Measurements from ENCODE around the gene C12orf42.

Gene C12orf42

DNA sequence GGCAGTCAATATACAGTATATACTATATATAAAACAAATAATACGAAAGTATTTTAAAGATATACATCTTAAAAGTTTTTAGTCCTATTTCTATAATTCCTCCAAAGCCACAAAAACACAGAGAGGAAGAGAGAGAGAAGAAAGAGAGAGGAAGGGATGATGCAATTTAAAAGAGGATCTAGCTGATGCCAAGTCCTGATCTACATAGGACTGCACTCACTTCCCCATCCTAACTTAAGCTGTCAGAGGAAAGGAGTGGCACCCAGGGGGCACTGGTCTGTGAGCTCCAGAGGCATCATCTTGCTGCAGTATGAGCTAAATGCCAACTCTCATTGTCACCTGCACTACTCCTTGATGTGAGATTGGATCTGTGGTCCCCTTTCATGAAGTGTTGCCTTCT lies 95.8 kb downstream of the C12orf42 start:
- no peaks in the 10 kb centered on the region for H3K27me3 ChIP-seq (ENCODE audit: insufficient read depth, poor library complexity, severe bottlenecking)
- H3K4me3 ChIP-seq (replicated peaks; ENCODE audit: insufficient read depth, low read length), result no peak overlapping the region
- TF ChIP-seq SPI1 (IDR thresholded peaks at IDR 0.05; ENCODE audit: borderline replicate concordance, low read depth), result peak; percentile 90
- TF ChIP-seq, protein P1, sequence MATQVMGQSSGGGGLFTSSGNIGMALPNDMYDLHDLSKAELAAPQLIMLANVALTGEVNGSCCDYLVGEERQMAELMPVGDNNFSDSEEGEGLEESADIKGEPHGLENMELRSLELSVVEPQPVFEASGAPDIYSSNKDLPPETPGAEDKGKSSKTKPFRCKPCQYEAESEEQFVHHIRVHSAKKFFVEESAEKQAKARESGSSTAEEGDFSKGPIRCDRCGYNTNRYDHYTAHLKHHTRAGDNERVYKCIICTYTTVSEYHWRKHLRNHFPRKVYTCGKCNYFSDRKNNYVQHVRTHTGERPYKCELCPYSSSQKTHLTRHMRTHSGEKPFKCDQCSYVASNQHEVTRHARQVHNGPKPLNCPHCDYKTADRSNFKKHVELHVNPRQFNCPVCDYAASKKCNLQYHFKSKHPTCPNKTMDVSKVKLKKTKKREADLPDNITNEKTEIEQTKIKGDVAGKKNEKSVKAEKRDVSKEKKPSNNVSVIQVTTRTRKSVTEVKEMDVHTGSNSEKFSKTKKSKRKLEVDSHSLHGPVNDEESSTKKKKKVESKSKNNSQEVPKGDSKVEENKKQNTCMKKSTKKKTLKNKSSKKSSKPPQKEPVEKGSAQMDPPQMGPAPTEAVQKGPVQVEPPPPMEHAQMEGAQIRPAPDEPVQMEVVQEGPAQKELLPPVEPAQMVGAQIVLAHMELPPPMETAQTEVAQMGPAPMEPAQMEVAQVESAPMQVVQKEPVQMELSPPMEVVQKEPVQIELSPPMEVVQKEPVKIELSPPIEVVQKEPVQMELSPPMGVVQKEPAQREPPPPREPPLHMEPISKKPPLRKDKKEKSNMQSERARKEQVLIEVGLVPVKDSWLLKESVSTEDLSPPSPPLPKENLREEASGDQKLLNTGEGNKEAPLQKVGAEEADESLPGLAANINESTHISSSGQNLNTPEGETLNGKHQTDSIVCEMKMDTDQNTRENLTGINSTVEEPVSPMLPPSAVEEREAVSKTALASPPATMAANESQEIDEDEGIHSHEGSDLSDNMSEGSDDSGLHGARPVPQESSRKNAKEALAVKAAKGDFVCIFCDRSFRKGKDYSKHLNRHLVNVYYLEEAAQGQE (IDR thresholded peaks at IDR 0.05; ENCODE audit: insufficient replicate concordance, low read depth), result no peak
- peak; percentile 34 to 44 for DNase-seq (ENCODE audit: low read depth in 1 of 2, low spot score in 1 of 2)
- no peak overlapping the region for H3K27ac ChIP-seq (replicated peaks)

DNA sequence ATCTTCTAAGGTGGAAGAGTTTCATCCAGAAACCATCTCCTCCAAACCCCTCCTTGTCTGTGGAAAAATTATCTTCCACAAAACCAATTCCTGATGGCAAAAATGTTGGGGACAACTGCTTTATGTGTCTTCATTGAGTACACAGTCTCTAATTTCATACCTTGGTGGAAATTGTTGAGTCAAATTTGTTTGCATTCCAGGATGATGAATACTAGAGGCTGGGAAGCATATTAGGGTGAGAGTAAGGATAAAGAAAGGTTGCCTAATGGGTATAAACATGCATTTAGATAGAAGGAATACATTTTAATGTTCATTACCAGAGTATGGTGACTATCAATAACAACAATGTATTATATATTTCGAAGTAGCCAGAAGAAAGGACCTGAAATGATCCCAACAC lies 98.2 kb downstream of the C12orf42 start:
- H3K4me3 ChIP-seq (replicated peaks; ENCODE audit: insufficient read depth, low read length), result no peak overlapping the region
- TF ChIP-seq, protein P1 (IDR thresholded peaks at IDR 0.05; ENCODE audit: insufficient replicate concordance, low read depth), result no peak
- TF ChIP-seq SPI1 (IDR thresholded peaks at IDR 0.05; ENCODE audit: borderline replicate concordance, low read depth) (no peak), GABPA (IDR thresholded peaks at IDR 0.05; ENCODE audit: low read depth) (no peak), POLR2AphosphoS5 (IDR thresholded peaks at IDR 0.05; ENCODE audit: low read depth) (no peak)
- TF ChIP-seq, protein P2, sequence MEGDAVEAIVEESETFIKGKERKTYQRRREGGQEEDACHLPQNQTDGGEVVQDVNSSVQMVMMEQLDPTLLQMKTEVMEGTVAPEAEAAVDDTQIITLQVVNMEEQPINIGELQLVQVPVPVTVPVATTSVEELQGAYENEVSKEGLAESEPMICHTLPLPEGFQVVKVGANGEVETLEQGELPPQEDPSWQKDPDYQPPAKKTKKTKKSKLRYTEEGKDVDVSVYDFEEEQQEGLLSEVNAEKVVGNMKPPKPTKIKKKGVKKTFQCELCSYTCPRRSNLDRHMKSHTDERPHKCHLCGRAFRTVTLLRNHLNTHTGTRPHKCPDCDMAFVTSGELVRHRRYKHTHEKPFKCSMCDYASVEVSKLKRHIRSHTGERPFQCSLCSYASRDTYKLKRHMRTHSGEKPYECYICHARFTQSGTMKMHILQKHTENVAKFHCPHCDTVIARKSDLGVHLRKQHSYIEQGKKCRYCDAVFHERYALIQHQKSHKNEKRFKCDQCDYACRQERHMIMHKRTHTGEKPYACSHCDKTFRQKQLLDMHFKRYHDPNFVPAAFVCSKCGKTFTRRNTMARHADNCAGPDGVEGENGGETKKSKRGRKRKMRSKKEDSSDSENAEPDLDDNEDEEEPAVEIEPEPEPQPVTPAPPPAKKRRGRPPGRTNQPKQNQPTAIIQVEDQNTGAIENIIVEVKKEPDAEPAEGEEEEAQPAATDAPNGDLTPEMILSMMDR (IDR thresholded peaks at IDR 0.05; ENCODE audit: insufficient read depth, low read length), result no peak

DNA sequence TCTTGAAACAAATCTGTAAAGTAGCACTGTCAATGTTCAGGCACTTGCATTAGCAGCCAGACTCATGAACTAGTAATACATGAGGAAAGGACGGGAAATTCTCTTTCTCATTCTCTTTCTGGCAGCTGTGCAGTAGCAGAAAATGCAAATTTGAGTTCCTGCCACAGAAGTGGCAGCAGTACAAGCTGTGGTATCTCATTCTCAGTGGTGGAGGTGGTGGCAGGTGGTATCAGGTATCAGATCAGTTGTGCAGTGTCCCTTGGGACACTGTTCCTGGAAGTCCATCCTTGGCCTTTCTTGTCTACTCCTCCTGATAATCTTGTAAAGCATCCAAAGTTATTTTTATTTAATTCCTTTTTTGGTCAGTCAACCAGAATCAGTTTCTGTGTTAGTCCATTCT lies 103.0 kb downstream of the C12orf42 start:
- Histone ChIP-seq H3K27ac (replicated peaks) (no peak overlapping the region), H3K27me3 (ENCODE audit: insufficient read depth, poor library complexity, severe bottlenecking) (no peaks in the 10 kb centered on the region), H3K4me3 (replicated peaks; ENCODE audit: insufficient read depth, low read length) (no peak overlapping the region)
- no peak for DNase-seq (ENCODE audit: low read depth in 1 of 2, low spot score in 1 of 2)
- TF ChIP-seq SPI1 (IDR thresholded peaks at IDR 0.05; ENCODE audit: borderline replicate concordance, low read depth) (no peak), POLR2AphosphoS5 (IDR thresholded peaks at IDR 0.05; ENCODE audit: low read depth) (no peak), GABPA (IDR thresholded peaks at IDR 0.05; ENCODE audit: low read depth) (no peak)
- TF ChIP-seq, protein P2 (IDR thresholded peaks at IDR 0.05; ENCODE audit: insufficient read depth, low read length), result no peak
- TF ChIP-seq, protein P1 (IDR thresholded peaks at IDR 0.05; ENCODE audit: insufficient replicate concordance, low read depth), result no peak

More for the DNA sequence above, 98.2 kb downstream of the C12orf42 start:
- no peaks in the 10 kb centered on the region for H3K27me3 ChIP-seq (ENCODE audit: insufficient read depth, poor library complexity, severe bottlenecking)
- no peak overlapping the region for H3K27ac ChIP-seq (replicated peaks)
- no peak for DNase-seq (ENCODE audit: low read depth in 1 of 2, low spot score in 1 of 2)
